Endothelial cell of umbilical vein (primary cell): ENCODE results near the gene ACADVL. TPM values are rescaled to one million over a fixed set of nuclear protein-coding genes. Genes with fewer than 3 reads are reported as not detected.

ENCODE experiments used
- BruUV-seq: library from RNA; stranded (reverse); fragments of 400-500 nt; replicated peaks from 2 replicates; lab custom pipeline; 2021; lab: Mats Ljungman, UMichigan
- CTCF ChIA-PET: fragments of 300-600, 350-600 bp; sonication (Branson Sonifier 250); formaldehyde crosslinking; loops from one replicate; lab custom pipeline; 2021; ENCODE audit warnings: antibody characterized with exemption, inconsistent platforms; lab: Charles Lee
- POLR2A ChIA-PET: fragments of 300-600, 350-600 bp; sonication (Branson Sonifier 250); formaldehyde crosslinking; loops from one replicate; lab custom pipeline; 2021; ENCODE audit warnings: antibody characterized with exemption, inconsistent platforms; lab: Charles Lee
- DNase-seq: peaks from one replicate; pipeline ENCODE4 v3.0.0-alpha.2; 2011; ENCODE audit warnings: low read depth, low spot score
- FAIRE-seq: peaks from 2 replicates; lab custom pipeline; 2011; peaks lifted over from hg19 to GRCh38; lab: Jason Lieb, UNC
- H2AFZ ChIP-seq: 2 replicates; pipeline ENCODE4 v1.6.0; 2012; ENCODE audit warnings: low read depth, low read length, control low read depth, inconsistent platforms
- H3K27ac ChIP-seq: 2 replicates; pipeline ENCODE4 v1.5.1; 2011; ENCODE audit warnings: low read depth, mild to moderate bottlenecking, control low read depth, low read length, moderate library complexity; ENCODE audit not compliant: insufficient read depth
- H3K27me3 ChIP-seq, 2 experiments: 2 replicates each; pipeline versions ENCODE4 v1.6.0 to v1.6.1; 2011; ENCODE audit warnings: low read length in 2 of 2, mixed read lengths in 1 of 2; ENCODE audit not compliant: control insufficient read depth in 2 of 2, insufficient read depth in 2 of 2
- H3K36me3 ChIP-seq, 2 experiments: 2 replicates in 1 of 2; 3 replicates in 1 of 2; pipeline ENCODE4 v1.5.1; 2011; ENCODE audit warnings: low read length in 2 of 2, mild to moderate bottlenecking in 1 of 2, moderate library complexity in 1 of 2; ENCODE audit not compliant: control insufficient read depth in 2 of 2, insufficient read depth in 2 of 2; ENCODE audit errors: extremely low read depth in 1 of 2
- H3K4me1 ChIP-seq: 3 replicates; pipeline ENCODE4 v1.5.1; 2011; ENCODE audit warnings: mild to moderate bottlenecking, low read length; ENCODE audit not compliant: control insufficient read depth, insufficient read depth; ENCODE audit errors: extremely low read depth
- H3K4me2 ChIP-seq: 2 replicates; pipeline ENCODE4 v1.6.1; 2011; ENCODE audit warnings: low read length, control low read depth, mixed read lengths; ENCODE audit not compliant: insufficient read depth
- H3K4me3 ChIP-seq, 3 experiments: fragments of 200-600 bp in 1 of 3; sonication (generic), shearing (Covaris generic) in 1 of 3; replicated peaks in 1 of 3; 2 replicates each; pipeline ENCODE4 v1.5.1; 2011 to 2016; ENCODE audit warnings: control low read depth in 3 of 3, low read length in 3 of 3, mild to moderate bottlenecking in 2 of 3, inconsistent platforms in 1 of 3, low read depth in 1 of 3, moderate library complexity in 1 of 3; ENCODE audit not compliant: insufficient read depth in 1 of 3
- H3K79me2 ChIP-seq: 2 replicates; pipeline ENCODE4 v1.6.0; 2012; ENCODE audit warnings: low read length, inconsistent platforms; ENCODE audit not compliant: control insufficient read depth, insufficient read depth
- H3K9ac ChIP-seq: replicated peaks from 2 replicates; pipeline ENCODE3; 2011; ENCODE audit warnings: low read length, control low read depth; ENCODE audit not compliant: insufficient read depth; ENCODE audit errors: extremely low read depth
- H3K9me1 ChIP-seq: replicated peaks from 3 replicates; pipeline ENCODE4 v1.6.0; 2011; ENCODE audit warnings: mild to moderate bottlenecking, low read length; ENCODE audit not compliant: control insufficient read depth, insufficient read depth; ENCODE audit errors: extremely low read depth
- H3K9me3 ChIP-seq: replicated peaks from 2 replicates; pipeline ENCODE4 v1.5.1; 2012; ENCODE audit warnings: low read length, inconsistent platforms; ENCODE audit not compliant: control insufficient read depth, insufficient read depth
- H4K20me1 ChIP-seq: replicated peaks from 2 replicates; pipeline ENCODE3; 2011; ENCODE audit warnings: mild to moderate bottlenecking, low read length; ENCODE audit not compliant: control insufficient read depth, insufficient read depth; ENCODE audit errors: extremely low read depth
- EZH2 ChIP-seq: IDR thresholded peaks from 2 replicates; pipeline ENCODE4 v1.6.1; 2012; ENCODE audit warnings: borderline replicate concordance, low read depth, mild to moderate bottlenecking, moderate library complexity, low read length, inconsistent platforms; ENCODE audit not compliant: severe bottlenecking
- FOS ChIP-seq: IDR thresholded peaks from 2 replicates; pipeline ENCODE4 v1.6.1; 2011; ENCODE audit warnings: mild to moderate bottlenecking, low read length, moderate library complexity, borderline replicate concordance; ENCODE audit not compliant: insufficient read depth
- GATA2 ChIP-seq: IDR thresholded peaks from 2 replicates; pipeline ENCODE4 v1.7.0; 2011; ENCODE audit warnings: low read depth, mild to moderate bottlenecking, moderate library complexity, mixed read lengths, low read length; ENCODE audit not compliant: insufficient read length, insufficient read depth
- JUN ChIP-seq: IDR thresholded peaks from 2 replicates; pipeline ENCODE4 v1.6.1; 2011; ENCODE audit warnings: borderline replicate concordance, low read depth; ENCODE audit not compliant: insufficient read length, insufficient read depth
- MYC ChIP-seq: IDR thresholded peaks from one replicate; pipeline ENCODE4 v1.6.1; 2011; ENCODE audit warnings: mild to moderate bottlenecking, low read depth, low read length
- POLR2A ChIP-seq: IDR thresholded peaks from 2 replicates; pipeline ENCODE4 v1.6.1; 2012; ENCODE audit warnings: low read depth, mild to moderate bottlenecking, control low read depth, low read length
- POLR2AphosphoS5 ChIP-seq: IDR thresholded peaks from 2 replicates; pipeline ENCODE4 v1.6.1; 2012; ENCODE audit warnings: low read depth, mild to moderate bottlenecking, control low read depth, low read length, moderate library complexity; ENCODE audit not compliant: insufficient read depth
- dilution Hi-C: fragments of 300-500 bp; cut with MboI; formaldehyde crosslinking; loops from one replicate; pipeline ENCODE4 v1.15.0; 2019; ENCODE audit warnings: low sequenced_read_pairs; ENCODE audit not compliant: extremely low pct_ligation_motif_present
- intact Hi-C: fragments of 100-400 bp; cut with micrococcal nuclease; formaldehyde crosslinking; loops from one replicate; pipeline ENCODE4 v1.10.0; 2022
- microRNA counts: library from miRNA; unstranded; fragments of <30 nt; microRNA quantifications from one replicate; lab custom pipeline; 2016
- microRNA-seq: library from miRNA; unstranded; fragments of <30 nt; microRNA quantifications from one replicate; pipeline ENCODE4 v1.2.0, GENCODE V29; 2021; ENCODE audit warnings: borderline number of aligned reads, borderline replicate concordance
- polyA plus RNA-seq, 4 experiments: library from polyadenylated mRNA; depleted of rRNA in 3 of 4; stranded (reverse) in 3 of 4; unstranded in 1 of 4; fragments of >200 nt; gene quantifications; 2 replicates each; pipeline versions ENCODE4 v1.2.1 to v1.2.3, GENCODE V29; 2011 to 2012; ENCODE audit warnings: missing spikeins in 1 of 4
- small RNA-seq: library from RNA; depleted of rRNA; stranded (forward); fragments of <200 nt; gene quantifications from one replicate; pipeline ENCODE3, GENCODE V24; 2012; ENCODE audit warnings: low replicate concordance, low read depth; ENCODE audit not compliant: insufficient read depth, insufficient read length
- total RNA-seq: library from RNA; stranded (reverse); gene quantifications from 2 replicates; pipeline ENCODE4 v1.2.3, GENCODE V29; 2021
- TF ChIP-seq, protein P1 (sequence below), 2 donors: IDR thresholded peaks; 1 replicate in 1 of 2; 2 replicates in 1 of 2; pipeline ENCODE4 v1.5.1; 2011; ENCODE audit warnings: low read length in 2 of 2, mild to moderate bottlenecking in 2 of 2, moderate library complexity in 2 of 2, control low read depth in 1 of 2, inconsistent platforms in 1 of 2, low read depth in 1 of 2; ENCODE audit not compliant: insufficient read depth in 1 of 2; ENCODE audit errors: extremely low read depth in 1 of 2
- TF ChIP-seq, protein P2 (sequence below): IDR thresholded peaks from 2 replicates; pipeline ENCODE4 v1.6.1; 2011; ENCODE audit not compliant: insufficient read depth, insufficient read length

The ACADVL gene
- total and polyA plus RNA-seq, 2 donors (not counting 3 experiments of a cell fraction or from before 2014, with no cell fraction given): 308 to 376 TPM

DNA sequence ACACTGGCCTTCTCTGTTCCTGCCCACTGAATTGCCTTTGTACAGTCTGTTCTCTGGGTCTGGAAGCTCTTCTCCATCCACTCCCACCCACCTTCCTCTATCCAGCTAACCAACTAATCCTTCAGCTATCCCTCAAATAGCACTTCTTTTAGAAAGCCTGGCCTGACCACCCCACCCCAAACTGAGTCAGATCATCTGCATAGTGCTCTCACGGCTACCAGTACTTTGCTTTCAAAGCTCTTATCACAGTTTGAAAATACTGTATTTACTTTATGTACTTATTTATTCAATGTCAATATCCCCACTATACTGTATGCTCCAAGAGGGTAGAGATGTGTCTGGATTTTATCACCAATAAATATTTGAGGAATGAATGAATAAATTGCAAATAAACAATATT is 47.0 kb downstream of the ACADVL start:
- TF ChIP-seq, protein P1, sequence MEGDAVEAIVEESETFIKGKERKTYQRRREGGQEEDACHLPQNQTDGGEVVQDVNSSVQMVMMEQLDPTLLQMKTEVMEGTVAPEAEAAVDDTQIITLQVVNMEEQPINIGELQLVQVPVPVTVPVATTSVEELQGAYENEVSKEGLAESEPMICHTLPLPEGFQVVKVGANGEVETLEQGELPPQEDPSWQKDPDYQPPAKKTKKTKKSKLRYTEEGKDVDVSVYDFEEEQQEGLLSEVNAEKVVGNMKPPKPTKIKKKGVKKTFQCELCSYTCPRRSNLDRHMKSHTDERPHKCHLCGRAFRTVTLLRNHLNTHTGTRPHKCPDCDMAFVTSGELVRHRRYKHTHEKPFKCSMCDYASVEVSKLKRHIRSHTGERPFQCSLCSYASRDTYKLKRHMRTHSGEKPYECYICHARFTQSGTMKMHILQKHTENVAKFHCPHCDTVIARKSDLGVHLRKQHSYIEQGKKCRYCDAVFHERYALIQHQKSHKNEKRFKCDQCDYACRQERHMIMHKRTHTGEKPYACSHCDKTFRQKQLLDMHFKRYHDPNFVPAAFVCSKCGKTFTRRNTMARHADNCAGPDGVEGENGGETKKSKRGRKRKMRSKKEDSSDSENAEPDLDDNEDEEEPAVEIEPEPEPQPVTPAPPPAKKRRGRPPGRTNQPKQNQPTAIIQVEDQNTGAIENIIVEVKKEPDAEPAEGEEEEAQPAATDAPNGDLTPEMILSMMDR (IDR thresholded peaks at IDR 0.05; ENCODE audit: extremely low read depth in 1 of 2, insufficient read depth in 1 of 2, low read depth in 1 of 2, low read length in 2 of 2): no peak
- TF ChIP-seq POLR2A: no peak
- TF ChIP-seq EZH2: no peak
- TF ChIP-seq JUN: no peak
- TF ChIP-seq, protein P2, sequence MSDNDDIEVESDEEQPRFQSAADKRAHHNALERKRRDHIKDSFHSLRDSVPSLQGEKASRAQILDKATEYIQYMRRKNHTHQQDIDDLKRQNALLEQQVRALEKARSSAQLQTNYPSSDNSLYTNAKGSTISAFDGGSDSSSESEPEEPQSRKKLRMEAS: no peak
- TF ChIP-seq GATA2: no peak
- no peak for TF ChIP-seq MYC
- no peak for TF ChIP-seq POLR2AphosphoS5
- TF ChIP-seq FOS: no peak
- no peaks in the 10 kb centered on the region for H4K20me1 ChIP-seq
- no peak overlapping the region for H2AFZ ChIP-seq
- ChIA-PET CTCF (interaction anchor here (0.9 to 2.9 kb wide), 4 partner anchors 15 to 46 kb away, joined by 3 to 14 read pairs (median 3); partner anchors contain the start of gene SLC2A4), POLR2A (no interaction called here)
- no TSS peak for BruUV-seq
- no peak overlapping the region for H3K27ac ChIP-seq
- no peak overlapping the region for H3K4me3 ChIP-seq
- H3K9ac ChIP-seq: no peak overlapping the region
- no peaks in the 10 kb centered on the region for H3K79me2 ChIP-seq
- intact Hi-C loops (no loop called here), dilution Hi-C loops (no loop called here)
- H3K9me1 ChIP-seq: no peaks in the 10 kb centered on the region
- H3K4me1 ChIP-seq: peaks cover 25% of the 10 kb centered on the region
- H3K36me3 ChIP-seq: no peaks in the 10 kb centered on the region
- no peak for FAIRE-seq
- H3K27me3 ChIP-seq: peaks cover 0 to 3% of the 10 kb centered on the region in 2 experiments
- no peak overlapping the region for H3K4me2 ChIP-seq
- no peaks in the 10 kb centered on the region for H3K9me3 ChIP-seq
- DNase-seq: no peak

MicroRNAs encoded within 50 kb of the gene (microRNA counts, 767-probe panel; counts per million panel counts)
- microRNA hsa-miR-324-3p (lab: Ali Mortazavi, UCI): 723 counts per million, percentile 96 among the panel's probes with 10 or more counts
- microRNA hsa-miR-324-5p (lab: Ali Mortazavi, UCI): 723 counts per million, percentile 96 among the panel's probes with 10 or more counts

Small RNA genes lying within 50 kb of the gene (microRNA-seq; reads per million reads assigned to microRNA genes)
- gene MIR324: 1,403 reads per million, percentile 85 among the genes with 10 or more reads in this experiment

Small RNA genes lying within 50 kb of the gene (small RNA-seq; reads per million reads assigned to genes)
- not detected for gene AC120057.4
- gene MIR324: 26.7 reads per million, percentile 84 among the genes with 10 or more reads in this experiment
- not detected for gene RF00019

Other genes starting within 250 kb of the ACADVL start
Only the 30 nearest of the 33 such genes appear.
- gene RNASEK, start 207.3 kb upstream of the ACADVL start, total RNA-seq: 272 and 287 TPM in 2 replicates
- gene RNASEK, start 207.3 kb upstream of the ACADVL start, polyA plus RNA-seq: 309 and 319 TPM in 2 replicates
- 160 and 163 TPM in 2 replicates for gene BCL6B, start 196.9 kb upstream of the ACADVL start, total RNA-seq
- gene BCL6B, start 196.9 kb upstream of the ACADVL start, polyA plus RNA-seq: 93.5 and 94.5 TPM in 2 replicates
- gene SLC16A13, start 183.9 kb upstream of the ACADVL start, total RNA-seq: 18.6 and 24.7 TPM in 2 replicates
- 16.8 and 18.4 TPM in 2 replicates for gene SLC16A13, start 183.9 kb upstream of the ACADVL start, polyA plus RNA-seq
- gene SLC16A11, start 175.8 kb upstream of the ACADVL start, total RNA-seq: 0.53 and 0.95 TPM in 2 replicates
- gene SLC16A11, start 175.8 kb upstream of the ACADVL start, polyA plus RNA-seq: 1.1 and 1.4 TPM in 2 replicates
- not detected in 2 replicates for gene CLEC10A, start 139.7 kb upstream of the ACADVL start, total RNA-seq
- 0.14 and 0.18 TPM in 2 replicates for gene CLEC10A, start 139.7 kb upstream of the ACADVL start, polyA plus RNA-seq
- not detected in 2 replicates for gene ASGR2, start 105.1 kb upstream of the ACADVL start, total RNA-seq
- not detected in 2 replicates for gene ASGR2, start 105.1 kb upstream of the ACADVL start, polyA plus RNA-seq
- gene ASGR1, start 40.6 kb upstream of the ACADVL start, total RNA-seq: 10.2 and 14.0 TPM in 2 replicates
- 12.5 and 13.7 TPM in 2 replicates for gene ASGR1, start 40.6 kb upstream of the ACADVL start, polyA plus RNA-seq
- 26.6 and 34.6 TPM in 2 replicates for gene DLG4, start 102 bp upstream of the ACADVL start, total RNA-seq
- 14.0 and 14.9 TPM in 2 replicates for gene DLG4, start 102 bp upstream of the ACADVL start, polyA plus RNA-seq
- 52.1 and 55.9 TPM in 2 replicates for gene DVL2, start 14.6 kb downstream of the ACADVL start, total RNA-seq
- gene DVL2, start 14.6 kb downstream of the ACADVL start, polyA plus RNA-seq: 15.8 and 17.2 TPM in 2 replicates
- gene PHF23, start 19.5 kb downstream of the ACADVL start, total RNA-seq: 54.7 and 56.2 TPM in 2 replicates
- gene PHF23, start 19.5 kb downstream of the ACADVL start, polyA plus RNA-seq: 35.6 and 39.0 TPM in 2 replicates
- 401 and 403 TPM in 2 replicates for gene GABARAP, start 22.5 kb downstream of the ACADVL start, total RNA-seq
- 882 and 1,043 TPM in 2 replicates for gene GABARAP, start 22.5 kb downstream of the ACADVL start, polyA plus RNA-seq
- 143 and 145 TPM in 2 replicates for gene CTDNEP1, start 31.8 kb downstream of the ACADVL start, total RNA-seq
- gene CTDNEP1, start 31.8 kb downstream of the ACADVL start, polyA plus RNA-seq: 130 and 137 TPM in 2 replicates
- gene ELP5, start 32.3 kb downstream of the ACADVL start, total RNA-seq: 41.6 and 44.4 TPM in 2 replicates
- 53.3 and 54.7 TPM in 2 replicates for gene ELP5, start 32.3 kb downstream of the ACADVL start, polyA plus RNA-seq
- 25.4 and 27.9 TPM in 2 replicates for gene CLDN7, start 42.5 kb downstream of the ACADVL start, total RNA-seq
- 24.9 and 25.7 TPM in 2 replicates for gene CLDN7, start 42.5 kb downstream of the ACADVL start, polyA plus RNA-seq
- 0.23 TPM in 1 of 2 replicates, not detected in the other for gene SLC2A4, start 61.8 kb downstream of the ACADVL start, total RNA-seq
- 0.12 and 0.18 TPM in 2 replicates for gene SLC2A4, start 61.8 kb downstream of the ACADVL start, polyA plus RNA-seq
- 0.31 TPM in 1 of 2 replicates, not detected in the other for gene YBX2, start 74.7 kb downstream of the ACADVL start, total RNA-seq
- gene YBX2, start 74.7 kb downstream of the ACADVL start, polyA plus RNA-seq: 0.15 and 0.18 TPM in 2 replicates
- 847 and 859 TPM in 2 replicates for gene EIF5A, start 87.7 kb downstream of the ACADVL start, total RNA-seq
- gene EIF5A, start 87.7 kb downstream of the ACADVL start, polyA plus RNA-seq: 650 and 689 TPM in 2 replicates
- gene GPS2, start 95.4 kb downstream of the ACADVL start, total RNA-seq: 51.6 and 61.3 TPM in 2 replicates
- gene GPS2, start 95.4 kb downstream of the ACADVL start, polyA plus RNA-seq: 132 and 169 TPM in 2 replicates
- 34.2 and 44.9 TPM in 2 replicates for gene NEURL4, start 109.4 kb downstream of the ACADVL start, total RNA-seq
- gene NEURL4, start 109.4 kb downstream of the ACADVL start, polyA plus RNA-seq: 24.3 and 32.0 TPM in 2 replicates
- not detected in 2 replicates for gene ACAP1, start 116.6 kb downstream of the ACADVL start, total RNA-seq
- 0.46 TPM in 1 of 2 replicates, not detected in the other for gene ACAP1, start 116.6 kb downstream of the ACADVL start, polyA plus RNA-seq
- gene KCTD11, start 132.2 kb downstream of the ACADVL start, total RNA-seq: 3.5 and 3.8 TPM in 2 replicates
- gene KCTD11, start 132.2 kb downstream of the ACADVL start, polyA plus RNA-seq: 6.5 and 6.7 TPM in 2 replicates
- not detected in 2 replicates for gene TMEM95, start 135.2 kb downstream of the ACADVL start, total RNA-seq
- not detected in 2 replicates for gene TMEM95, start 135.2 kb downstream of the ACADVL start, polyA plus RNA-seq
- 0.58 and 0.67 TPM in 2 replicates for gene TNK1, start 161.2 kb downstream of the ACADVL start, total RNA-seq
- 0.14 and 0.22 TPM in 2 replicates for gene TNK1, start 161.2 kb downstream of the ACADVL start, polyA plus RNA-seq
- 54.5 and 59.9 TPM in 2 replicates for gene PLSCR3, start 174.6 kb downstream of the ACADVL start, total RNA-seq
- 94.8 and 111 TPM in 2 replicates for gene PLSCR3, start 174.6 kb downstream of the ACADVL start, polyA plus RNA-seq
- 57.3 and 67.4 TPM in 2 replicates for gene TMEM256, start 184.2 kb downstream of the ACADVL start, total RNA-seq
- 148 and 218 TPM in 2 replicates for gene TMEM256, start 184.2 kb downstream of the ACADVL start, polyA plus RNA-seq
- gene NLGN2, start 187.9 kb downstream of the ACADVL start, total RNA-seq: 25.9 and 29.2 TPM in 2 replicates
- 15.4 and 15.5 TPM in 2 replicates for gene NLGN2, start 187.9 kb downstream of the ACADVL start, polyA plus RNA-seq
- gene SPEM1, start 200.4 kb downstream of the ACADVL start, total RNA-seq: not detected in 2 replicates
- gene SPEM1, start 200.4 kb downstream of the ACADVL start, polyA plus RNA-seq: not detected in 2 replicates
- gene SPEM2, start 205.7 kb downstream of the ACADVL start, total RNA-seq: not detected in 2 replicates
- not detected in 2 replicates for gene SPEM2, start 205.7 kb downstream of the ACADVL start, polyA plus RNA-seq
- gene SPEM3, start 208.9 kb downstream of the ACADVL start, total RNA-seq: not detected in 2 replicates
- gene SPEM3, start 208.9 kb downstream of the ACADVL start, polyA plus RNA-seq: not detected in 2 replicates
- 6.1 and 6.5 TPM in 2 replicates for gene TMEM102, start 215.5 kb downstream of the ACADVL start, total RNA-seq
- 5.8 and 8.4 TPM in 2 replicates for gene TMEM102, start 215.5 kb downstream of the ACADVL start, polyA plus RNA-seq